ENCODE data around the gene LIPC.

Gene LIPC

DNA sequence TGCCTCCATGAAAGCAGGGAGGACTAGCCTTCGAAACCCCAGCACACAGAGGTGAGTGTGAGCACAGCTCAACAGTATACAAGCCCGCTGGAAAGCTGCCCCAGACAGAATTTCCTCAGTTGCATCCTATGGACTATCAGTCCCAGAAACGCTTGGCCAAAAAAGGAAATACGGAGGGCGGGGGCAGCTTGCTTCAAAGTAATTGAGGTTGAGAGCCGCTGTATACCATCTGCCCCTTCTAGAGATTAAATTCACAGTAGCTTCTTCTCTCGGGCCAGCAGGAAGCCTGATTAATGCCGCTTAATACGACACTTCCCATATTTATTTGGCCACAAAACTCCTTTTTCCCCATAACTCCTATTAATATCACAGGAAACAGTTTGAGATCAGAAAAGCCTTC, 88.7 kb downstream of the LIPC start:
- no peak for DNase-seq

DNA sequence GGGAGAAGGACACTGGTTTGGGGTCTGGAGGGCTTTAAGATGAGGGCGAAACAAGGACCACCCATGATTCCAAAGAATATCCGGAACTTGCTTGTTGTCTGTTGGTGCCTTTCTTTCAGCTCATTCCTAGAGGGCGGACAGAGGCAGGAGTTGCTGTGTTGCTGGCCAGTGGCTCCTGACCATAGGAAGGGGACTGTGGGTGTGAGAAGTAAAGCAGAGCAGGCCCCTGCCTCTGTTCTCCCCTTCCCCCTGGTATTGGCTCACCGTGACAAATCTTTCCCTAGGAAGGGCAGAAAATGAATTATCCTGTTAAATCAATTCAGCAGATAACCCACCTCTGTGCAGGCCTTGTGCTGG, 89.1 kb downstream of the LIPC start:
- DNase-seq = no peak

DNA sequence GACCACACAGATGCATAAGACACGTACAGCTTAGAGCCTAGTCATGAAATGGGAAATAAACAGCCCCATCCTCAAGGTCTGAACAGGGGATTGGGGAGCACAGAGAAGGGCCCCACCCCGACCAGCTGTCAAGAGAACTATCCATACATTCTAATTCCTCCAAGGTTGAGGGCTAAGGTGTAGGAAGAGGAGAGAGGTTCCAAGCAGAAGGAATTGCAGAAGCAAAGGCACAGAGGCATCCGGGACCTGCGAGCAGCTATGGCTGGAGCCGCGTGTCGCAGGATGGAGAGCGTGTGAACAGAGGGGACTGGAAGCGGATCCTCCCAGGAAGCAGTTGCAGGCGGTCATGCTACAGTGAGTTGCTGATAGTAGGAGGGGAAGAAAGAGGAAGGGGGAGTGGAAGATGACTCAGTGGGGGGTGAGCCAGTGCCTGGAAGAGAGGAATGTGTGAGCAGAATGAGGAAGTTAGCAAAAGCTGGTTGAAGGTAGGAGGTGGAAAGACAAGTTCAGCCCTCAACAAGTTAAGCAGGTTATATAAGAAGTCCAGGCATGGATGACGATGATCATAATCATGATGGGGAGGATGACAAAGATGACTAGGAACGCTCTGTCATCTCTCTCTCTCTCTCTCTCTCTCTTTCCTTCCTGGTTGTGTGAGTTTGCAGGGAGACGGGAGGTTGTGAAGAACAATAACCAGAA, 89.7 kb downstream of the LIPC start:
- peak; percentile 89 for DNase-seq

DNA sequence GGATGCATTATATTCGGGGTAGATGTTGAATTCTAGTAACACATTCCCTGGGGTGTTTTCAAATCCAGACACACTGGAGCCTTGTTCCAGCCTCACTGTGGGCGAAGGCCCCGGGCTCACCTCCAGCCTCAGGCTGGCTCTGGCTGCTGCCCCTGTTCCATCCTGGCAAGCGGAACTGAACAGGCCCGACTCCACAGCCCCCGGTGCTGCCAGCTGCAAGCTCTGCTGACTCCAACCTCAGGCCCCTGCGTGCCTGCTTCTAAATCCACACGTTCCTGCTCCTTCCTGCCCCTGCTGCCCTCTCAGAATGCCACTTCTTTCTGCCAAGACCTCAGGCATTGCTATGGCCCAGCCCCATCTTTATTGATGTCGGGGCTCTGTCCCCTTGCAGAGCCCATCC, 90.6 kb downstream of the LIPC start:
- no peak for DNase-seq

DNA sequence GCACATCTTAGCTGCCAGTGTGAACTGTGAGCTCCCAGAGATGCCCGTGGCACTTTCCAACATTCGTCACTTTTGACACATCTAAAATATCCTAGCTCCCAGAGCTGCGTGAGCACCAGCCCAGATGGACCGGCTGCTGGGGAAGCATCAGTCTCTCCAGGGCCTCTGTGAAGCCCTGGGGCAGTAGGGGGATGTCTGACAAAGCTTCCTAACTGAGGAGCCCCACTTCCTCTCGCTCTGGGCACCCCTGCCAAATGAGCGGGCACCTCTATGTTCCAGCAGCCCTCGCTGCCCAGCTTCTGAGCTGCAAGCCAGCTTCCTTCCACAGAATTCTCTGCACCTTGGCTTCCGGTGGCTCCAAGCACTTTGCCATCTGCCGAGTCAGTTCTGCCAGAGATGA, 91.1 kb downstream of the LIPC start:
- no peak for DNase-seq

DNA sequence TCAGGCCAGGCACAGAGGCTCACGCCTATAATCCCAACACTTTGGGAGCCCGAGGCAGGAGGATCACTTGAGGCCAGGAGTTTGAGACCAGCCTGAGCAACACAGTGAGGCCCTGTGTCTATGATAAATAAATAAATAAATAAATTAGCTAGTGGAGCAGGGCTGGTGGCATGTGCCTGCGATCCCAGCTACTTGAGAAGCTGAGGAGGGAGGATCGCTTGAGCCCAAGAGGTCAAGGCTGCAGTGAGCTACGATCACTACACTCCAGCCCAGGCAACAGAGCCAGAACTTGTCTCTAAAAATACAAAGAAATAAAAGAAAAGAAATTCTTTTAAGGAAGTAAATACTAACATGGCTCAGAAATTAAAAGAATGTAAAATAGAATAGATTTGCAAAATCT, 91.8 kb downstream of the LIPC start:
- no peak for DNase-seq

DNA sequence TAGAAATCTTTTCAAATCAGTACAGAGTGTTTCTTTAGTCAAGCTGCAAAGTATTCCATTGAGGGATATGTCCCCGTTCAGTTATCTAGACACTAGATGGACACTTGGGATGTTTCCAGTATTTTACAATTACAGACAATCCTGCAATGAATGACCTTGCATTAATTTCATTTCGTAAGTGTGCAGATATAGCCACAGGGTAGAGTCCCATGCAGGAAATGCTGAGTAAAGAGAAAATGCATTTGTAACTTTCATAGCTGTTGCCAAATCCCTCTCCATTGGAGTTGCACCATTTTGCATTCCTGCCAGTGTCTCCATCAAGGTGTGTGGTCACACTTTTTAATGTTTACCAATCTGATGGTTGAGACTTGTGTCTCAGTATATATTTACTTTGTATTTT, 92.5 kb downstream of the LIPC start:
- no peak for DNase-seq

DNA sequence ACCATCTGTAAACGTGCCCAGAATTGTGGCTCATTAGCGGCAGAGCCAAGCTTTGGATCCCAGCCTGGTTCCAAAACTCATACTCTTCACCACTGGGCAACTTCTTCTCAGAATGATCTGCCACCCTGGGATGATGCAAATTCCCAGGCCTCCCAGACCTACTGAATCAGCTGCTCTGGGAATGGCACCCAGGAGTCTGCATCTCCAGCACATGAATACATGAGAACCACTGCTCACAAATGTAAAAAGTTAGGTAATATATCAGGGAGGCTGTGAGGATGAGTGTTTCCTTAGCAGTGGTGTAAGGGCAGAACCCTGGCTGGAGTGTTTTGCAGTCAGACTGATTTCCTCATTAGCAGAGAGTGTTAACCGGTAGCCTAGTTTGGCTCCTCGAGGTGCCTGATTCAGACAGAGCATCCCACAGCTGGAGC, 94.2 kb downstream of the LIPC start:
- DNase-seq = no peak

DNA sequence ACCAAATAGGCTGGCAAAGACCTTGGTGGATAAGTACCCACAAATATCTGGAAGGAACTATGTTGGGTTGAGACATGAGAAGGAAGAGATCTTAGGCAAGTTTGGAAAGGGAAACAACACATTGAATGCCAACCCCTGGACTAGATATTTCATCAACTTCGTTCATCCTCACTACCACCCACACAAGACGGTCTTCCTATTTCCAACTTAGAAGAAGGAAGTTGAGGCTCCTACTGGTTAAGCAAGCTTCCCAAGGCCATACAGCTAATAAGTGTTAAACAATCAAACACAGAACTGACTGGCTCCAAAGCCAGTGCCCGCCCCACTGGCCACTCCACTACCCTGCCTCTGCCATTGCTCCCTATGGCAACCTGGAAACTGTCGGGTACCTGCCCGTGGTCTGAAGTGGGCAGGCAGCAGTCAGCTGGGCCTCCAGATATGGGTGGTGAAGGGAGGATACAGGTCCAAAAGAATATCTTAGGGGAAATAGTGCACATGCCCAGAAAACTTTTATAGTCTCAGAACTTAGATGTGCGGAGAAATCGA, 94.9 kb downstream of the LIPC start:
- no peak for DNase-seq

DNA sequence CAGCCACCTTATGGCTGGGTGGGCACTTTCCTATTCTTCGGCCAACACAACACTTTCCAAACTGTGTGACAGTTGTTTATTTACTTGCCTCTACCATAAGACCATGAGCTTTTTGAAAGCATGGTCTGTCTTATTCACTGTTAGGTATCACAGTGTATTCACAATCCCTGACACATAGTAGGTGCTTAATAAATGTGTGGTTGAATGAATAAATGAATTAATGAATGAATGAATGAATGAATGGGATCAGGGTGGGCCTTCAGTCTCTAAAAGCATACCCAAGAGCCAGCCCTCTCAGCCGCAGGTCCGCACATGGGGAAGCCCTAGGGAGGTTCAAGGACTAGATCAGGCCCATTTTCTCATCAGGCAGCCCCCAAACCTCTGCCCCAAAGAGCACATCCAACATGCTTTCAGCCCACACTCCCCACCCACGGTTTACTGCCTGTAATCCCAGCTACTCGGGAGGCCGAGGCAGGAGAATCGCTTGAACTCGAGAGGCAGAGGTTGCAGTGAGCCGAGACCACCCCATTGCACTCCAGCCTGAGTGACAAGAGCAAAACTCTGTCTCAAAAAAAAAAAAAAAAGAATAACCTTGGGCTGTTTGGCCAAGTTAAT, 95.9 kb downstream of the LIPC start:
- DNase-seq = no peak

DNA sequence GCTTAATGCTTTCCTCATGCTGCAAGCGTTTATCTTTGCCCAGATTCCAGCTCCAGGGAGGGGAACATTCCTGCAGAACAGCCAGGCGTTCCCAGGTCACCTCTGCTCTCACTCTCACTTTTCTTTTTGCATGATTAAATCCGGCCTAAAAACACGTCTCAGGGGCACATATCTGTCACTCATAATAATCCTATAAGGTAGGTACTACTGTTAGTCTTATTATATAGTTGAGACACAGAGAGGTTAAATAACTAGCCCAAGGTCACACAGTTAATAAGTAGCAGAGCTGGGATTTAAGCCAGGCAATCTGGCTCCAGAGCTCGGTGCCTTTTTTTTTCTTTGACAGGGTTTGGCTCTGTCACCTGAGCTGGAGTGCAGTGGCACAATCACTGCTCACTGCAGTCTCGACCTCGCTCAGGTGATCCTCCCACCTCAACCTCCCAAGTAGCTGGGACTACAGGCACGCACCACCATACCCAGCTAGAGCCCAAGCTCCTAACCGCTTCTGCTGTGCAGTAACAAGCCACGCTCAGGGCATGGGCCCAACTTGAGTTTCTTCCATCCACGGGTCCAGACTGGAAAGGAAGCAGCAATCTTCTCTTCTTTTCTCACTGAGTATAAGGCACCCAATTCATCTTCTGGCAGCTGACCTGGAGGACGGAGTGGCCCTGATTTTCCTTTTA, 96.5 kb downstream of the LIPC start:
- DNase-seq = peak; percentile 65

DNA sequence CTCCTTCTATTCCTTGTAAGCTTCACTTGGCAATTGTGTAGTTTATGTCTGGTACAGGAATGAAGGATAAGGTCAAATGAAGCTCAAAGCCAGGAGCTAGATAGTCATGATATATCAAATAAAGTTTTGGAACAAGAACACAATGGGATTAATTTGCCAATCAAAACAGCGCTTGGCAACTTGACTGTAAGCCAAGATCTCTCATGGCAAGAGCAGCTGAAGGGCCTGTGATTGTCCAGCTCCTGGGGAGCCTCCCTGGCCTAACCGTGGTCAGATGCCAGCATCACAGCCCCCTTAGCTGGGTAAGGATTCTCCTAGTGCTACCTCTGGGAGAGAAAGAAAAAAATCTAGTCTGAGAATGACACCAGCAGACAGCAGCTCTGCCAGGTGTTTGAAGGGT, 97.2 kb downstream of the LIPC start:
- no peak for DNase-seq

DNA sequence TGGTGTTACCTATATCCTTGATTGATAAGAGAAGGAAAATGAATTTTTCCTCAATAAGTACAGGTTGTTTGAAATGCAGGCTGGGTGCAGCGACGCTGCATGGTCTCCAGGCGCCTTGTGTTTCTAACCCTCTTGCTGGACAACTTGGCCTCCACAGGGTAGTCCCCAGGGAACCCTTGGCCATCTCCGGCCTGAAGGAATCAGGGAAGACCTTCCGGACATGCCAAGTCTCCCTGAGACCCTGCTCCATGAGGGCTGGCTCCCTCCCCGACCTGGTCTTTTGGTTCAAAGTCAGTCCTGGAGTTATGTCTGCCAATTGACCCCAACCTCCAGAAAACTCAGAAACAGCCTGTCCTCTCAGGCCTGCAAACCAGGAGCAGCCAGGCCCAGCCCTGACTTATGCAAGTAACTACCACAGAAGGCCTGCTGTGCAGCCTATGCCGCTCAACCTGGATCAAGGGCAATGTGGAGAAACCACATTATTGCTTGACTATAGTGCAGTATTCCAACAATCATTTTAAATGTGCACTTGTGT, 98.3 kb downstream of the LIPC start:
- no peak for DNase-seq

DNA sequence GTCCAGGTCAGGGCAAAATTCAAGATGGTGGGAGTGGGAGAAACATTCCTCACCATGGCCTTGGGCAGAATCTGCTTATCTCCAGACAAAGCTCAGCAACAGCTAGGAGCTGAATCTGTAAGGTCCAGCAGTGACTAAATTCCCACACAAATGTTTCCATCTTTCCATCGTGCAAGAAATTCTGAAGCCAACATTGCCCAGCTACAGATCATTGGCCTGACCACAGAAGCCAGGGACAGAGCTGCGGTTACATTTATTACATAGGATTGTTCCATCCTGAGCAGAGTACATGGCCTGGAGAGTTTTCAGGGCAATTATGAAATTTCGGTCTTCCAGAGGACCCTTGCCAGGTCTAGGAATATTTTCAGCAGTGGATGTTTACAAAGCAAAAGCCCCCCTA, 100.3 kb downstream of the LIPC start:
- DNase-seq = no peak

DNA sequence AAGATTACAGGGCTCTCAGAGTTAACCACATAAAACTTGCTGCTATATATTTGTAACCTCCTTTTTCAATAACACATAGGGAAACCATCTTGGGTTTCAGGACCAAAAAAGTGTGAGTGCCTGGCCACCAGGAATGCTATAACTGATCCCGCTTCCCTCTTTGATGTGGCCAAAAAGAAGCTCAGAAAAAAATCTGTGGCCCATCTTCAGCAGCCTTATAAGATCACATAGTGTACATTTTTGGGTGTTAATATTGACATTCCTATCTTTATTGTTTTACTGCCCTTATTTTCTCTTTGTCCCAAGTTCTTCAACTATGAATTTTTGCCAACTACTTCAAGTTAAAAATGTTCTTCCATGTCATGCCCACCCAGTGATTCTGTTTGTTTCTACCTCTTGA, 102.8 kb downstream of the LIPC start:
- DNase-seq = no peak

DNA sequence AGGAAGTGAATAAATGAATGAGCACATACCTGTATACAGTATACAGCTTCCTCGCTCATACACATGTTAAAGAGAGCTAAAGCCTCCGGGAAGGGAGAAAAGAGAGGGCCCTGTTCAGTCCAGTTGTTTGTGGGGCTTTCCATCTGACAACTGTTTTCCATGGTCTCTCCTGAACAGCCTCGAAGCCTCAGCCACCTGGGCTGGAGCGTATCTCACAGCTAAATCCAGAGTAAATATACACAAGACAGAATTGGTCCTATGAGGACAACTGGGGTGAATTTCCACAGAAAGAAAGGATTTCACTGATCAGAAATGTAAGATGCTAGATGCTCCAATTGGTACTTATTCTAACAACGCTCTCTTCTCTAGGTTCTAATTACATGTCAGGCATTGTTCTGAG, 103.5 kb downstream of the LIPC start:
- DNase-seq = no peak

DNA sequence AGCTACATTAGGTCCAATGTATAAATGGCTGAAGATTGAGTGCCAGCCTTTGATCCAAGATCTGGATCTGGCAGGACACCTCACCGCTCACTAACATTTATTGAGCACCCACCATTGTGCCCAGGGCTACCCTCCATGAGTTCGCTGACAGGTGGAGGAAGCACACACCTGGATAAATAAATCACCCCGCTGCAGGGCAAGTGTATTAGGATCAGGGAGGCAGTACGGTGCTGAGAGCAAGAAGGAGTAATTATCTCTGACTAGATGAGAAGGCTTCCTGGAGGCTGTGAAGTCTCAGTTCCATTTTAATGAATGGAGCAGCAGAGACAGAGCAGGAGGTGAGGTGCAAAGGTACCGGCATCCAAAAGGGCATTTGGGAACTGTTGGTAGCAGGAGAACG, 104.1 kb downstream of the LIPC start:
- DNase-seq = no peak

DNA sequence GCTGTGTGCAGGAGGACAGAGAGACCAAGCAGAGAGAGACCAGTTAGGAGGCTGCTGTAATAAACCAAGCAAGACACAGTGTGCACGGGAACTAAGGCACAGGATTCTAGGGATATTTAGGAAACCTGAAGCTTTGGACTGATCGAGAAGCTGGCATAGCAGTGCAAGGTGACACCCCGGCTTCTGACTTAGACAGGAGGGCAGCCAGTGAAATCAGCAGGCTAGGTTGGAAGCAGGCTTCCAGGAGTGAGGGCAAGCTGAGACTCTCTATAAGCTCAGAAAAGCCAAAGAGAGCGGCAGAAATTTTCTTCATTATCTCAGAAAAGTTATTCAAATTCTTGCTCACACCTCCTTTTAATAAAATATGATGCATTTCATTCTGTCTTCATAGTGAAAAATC, 104.6 kb downstream of the LIPC start:
- no peak for DNase-seq

DNA sequence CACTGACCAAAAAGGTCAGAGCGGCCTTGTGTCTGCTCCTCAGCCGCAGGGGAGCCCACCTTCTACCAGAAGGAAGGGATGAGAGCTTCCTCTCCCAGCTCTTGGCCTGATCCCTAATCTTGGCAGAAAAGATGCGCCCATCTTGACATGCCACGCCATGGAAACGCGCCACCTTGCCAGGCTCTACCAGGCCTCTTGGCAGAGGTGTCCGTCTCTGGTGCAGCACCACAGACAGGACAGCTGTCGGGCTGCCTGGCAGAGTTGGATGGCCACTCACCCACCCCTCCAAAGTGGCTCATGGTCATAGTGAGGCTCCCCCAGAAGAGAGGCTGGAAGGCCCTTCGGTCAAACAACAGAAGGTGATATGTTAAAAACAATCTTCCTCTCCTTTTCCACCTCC, 105.2 kb downstream of the LIPC start:
- DNase-seq = no peak

DNA sequence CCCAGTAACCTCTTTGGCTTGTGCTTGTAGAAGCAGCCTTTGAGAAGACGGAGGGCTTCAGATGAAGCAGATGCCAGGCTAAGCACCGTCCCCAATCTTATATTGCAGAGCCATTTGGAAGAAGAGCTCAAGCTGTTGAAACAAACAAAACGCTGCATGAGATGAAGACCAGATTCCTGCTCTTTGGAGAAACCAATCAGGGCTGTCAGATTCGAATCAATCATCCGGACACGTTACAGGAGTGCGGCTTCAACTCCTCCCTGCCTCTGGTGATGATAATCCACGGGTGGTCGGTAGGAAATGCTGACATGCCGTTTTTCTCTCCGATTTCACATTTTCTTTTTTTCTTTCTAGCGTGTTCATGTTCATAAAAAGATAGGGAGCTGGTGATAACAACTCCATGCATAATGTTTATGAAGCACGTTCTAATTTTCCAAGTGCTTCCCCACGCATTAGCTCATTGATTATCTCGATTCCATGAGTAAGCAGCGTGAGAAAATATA, 106.5 kb downstream of the LIPC start:
- DNase-seq = no peak

DNA sequence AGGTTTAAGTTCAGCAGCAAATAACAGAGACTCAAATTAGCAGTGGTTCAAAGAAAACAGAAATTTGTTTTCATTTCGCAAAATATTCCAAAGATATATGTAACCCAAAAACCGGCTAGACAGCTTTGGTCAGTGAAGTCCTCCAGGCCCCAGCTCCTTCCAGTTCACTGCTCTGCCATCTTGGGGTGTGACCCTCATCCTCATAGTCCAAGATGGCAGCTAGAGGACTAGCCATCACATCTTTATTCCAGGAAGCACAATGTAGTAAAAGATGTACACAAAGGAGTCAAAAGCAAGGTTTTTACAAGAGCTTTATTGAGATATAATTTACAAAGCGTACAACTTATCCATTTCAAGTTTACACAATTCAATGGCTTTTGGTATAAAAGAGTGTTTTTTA, 107.1 kb downstream of the LIPC start:
- no peak for DNase-seq

DNA sequence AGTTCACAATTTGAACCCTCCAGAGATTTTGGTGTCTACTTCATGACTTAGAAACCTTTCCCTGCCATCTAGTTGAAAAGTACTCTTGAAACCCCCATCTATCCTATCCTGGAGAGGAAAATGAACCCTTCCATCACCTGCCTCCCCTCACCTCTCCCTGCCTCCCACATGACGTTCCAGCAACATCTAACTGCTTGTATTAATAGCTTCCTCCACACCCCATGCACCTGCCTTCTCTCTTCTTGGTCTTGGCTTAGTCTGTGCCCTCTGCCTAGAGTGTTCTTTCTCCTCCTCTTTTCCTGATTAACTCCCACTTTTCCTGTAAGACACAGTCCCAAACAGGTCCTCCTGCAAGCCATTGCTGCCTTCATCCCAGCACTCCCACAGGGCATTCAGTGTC, 107.8 kb downstream of the LIPC start:
- no peak for DNase-seq

DNA sequence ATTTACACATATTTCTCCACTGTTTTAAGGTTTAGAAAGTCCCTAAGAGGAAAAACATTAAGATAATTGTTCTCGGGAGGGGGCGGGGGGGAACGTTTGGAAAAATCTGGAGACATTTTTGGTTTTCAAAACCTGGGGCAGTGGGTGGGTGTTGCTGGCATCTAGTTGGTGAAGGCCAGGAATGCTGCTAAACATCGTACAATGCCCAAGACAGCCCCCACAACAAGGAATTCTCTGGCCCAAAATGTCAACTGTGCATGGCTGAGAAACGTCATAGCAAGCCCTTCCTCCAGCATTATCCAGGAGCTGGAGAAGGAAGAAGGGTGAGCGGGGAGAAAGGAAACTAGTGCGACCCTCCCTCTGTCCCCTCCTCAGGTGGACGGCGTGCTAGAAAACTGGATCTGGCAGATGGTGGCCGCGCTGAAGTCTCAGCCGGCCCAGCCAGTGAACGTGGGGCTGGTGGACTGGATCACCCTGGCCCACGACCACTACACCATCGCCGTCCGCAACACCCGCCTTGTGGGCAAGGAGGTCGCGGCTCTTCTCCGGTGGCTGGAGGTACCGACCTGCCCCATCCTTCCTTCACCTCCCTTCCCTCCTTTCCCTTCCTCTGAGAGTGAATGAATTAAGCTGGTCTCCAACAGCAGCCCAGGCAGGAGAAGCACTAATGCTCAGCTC, 109.8 kb downstream of the LIPC start:
- no peak for DNase-seq

All from fibroblast of skin of back (primary cell).